Measurements from ENCODE around the gene SLC24A3.

Gene SLC24A3

GRCh38 chr20:19714579-19714840 is 502.1 kb downstream of the SLC24A3 start:
- no peak for DNase-seq (ENCODE audit: low spot score)

DNA sequence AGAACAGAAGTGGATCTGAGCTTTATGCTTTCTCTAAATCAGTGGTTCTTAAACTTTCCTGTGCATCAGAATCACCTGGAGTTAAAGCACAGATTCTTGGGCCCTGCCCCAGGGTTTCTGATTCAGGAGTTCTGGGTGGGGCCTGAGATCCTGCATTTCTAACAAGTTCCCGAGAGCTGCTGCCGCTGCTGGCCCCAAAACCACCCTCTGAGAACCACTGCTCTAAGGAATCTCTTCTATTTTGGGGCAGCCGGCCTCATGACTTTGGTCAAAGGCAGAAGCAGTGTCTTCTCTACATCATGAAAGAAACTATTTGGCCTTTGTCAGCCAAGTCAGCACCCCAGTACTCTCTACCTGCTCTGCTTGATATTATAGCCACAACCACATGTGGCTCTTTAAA is 503.5 kb downstream of the SLC24A3 start:
- no peak for DNase-seq (ENCODE audit: low spot score)

DNA sequence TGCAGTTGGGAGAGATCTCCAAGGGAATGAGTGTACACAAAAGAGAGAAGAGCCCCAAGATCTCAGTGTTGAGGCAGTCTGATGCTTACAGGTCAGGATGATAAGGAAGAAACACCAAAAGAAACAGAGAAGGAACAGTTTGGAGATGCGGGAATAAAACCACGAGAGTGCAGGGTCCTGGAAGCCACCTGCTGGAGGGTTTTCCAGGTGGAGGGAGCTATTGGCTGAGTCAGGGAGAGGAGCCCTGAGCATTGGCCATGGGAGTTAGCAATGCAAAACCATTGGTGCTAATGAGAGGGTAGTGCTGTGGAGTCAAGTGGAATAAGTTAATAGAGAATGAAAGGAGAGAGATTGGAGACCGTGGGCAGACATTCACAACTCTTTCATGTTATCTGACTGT is 506.4 kb downstream of the SLC24A3 start:
- no peak for DNase-seq (ENCODE audit: low spot score)

DNA sequence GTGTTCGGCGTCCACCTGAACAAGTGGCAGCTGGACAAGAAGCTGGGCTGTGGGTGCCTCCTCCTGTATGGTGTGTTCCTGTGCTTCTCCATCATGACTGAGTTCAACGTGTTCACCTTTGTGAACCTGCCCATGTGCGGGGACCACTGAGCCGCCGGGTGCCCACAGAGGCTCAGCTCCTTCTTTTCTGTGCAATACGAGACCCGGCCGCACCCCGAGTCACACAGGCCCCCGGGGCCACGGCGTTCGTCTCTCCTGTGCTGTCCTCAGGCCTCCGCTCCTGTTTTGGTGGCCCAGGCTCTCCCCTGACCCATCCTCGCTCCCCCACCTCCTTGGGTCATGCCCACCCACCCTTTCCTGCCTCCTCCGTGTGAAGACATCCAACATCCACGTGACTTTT is 508.5 kb downstream of the SLC24A3 start:
- no peak for DNase-seq (ENCODE audit: low spot score)

DNA sequence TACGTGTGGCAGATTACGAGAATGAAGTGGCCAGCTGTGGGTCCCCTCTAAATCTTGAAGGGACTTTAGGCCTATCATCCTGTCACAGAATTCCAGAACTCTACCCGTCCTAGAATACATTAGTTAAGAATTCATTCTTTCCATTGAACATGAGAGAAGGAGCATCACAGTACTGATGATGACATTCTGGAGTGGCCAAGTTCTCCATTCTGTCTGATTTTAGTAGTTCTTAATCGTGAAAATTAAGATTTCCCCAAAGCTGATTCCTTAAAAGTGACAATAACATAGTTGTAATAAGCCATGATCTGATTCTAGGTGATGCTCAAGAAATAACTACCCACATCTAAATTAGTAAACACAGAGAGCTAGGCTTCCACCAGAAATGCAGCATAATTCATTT is 510.6 kb downstream of the SLC24A3 start:
- DNase-seq (ENCODE audit: low spot score) = no peak

GRCh38 chr20:19723813-19724430 is 511.5 kb downstream of the SLC24A3 start:
- peak; percentile 22 for DNase-seq (ENCODE audit: low spot score)

GRCh38 chr20:19725373-19725772 is 512.9 kb downstream of the SLC24A3 start:
- DNase-seq (ENCODE audit: low spot score) = no peak

- DNase-seq (ENCODE audit: low spot score) = no peak
Observed at GRCh38 chr20:19725814-19726525, 513.5 kb downstream of the SLC24A3 start.

DNA sequence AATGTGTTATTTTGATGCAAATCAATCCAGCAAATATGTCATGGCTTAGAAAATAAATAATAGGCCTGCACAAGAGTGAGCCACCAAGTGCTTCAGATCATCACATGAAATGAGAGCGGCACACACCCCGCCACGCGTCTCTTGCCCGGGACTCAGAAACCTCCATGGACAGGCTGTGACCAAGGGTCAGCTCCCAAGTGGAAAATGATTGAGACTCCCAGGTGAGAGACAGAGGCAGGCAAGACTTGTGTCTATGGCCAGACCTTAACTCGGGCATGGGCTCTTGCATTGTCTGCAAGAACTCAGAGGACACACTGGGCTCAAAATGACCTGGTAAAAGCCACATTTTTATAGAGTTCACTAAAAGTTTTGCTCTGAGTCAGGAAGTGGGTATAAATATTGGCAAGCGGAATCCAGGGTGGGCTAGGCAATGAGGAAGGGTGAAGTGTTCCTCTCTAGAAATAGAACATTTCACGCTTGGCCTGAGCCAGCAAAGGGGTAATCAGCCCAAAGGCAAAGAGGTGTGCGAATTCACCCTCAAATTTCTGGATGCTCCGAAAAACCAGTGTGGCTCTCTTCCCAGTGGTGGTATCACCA is 514.9 kb downstream of the SLC24A3 start:
- DNase-seq (ENCODE audit: low spot score) = peak; percentile 17

DNA sequence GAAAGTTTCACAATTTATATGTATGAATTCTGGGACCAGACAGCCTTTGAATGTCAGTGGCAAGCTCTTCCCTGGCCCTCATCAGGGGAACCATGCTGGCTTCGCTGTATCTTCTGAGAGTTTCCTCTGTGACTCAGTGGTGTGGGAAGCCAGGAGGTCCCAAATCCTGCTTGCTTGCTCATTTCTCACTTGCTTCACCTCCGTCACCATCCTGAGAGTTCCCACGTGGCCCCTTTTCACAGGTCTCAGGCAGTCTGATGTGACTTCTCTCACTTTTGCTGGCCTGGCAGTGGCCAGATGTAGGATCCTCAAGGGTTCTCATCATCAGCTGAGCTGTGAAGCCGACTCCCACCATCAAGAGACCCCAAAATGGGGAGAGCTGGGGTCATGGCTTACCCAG is 517.2 kb downstream of the SLC24A3 start:
- peak; percentile 8 for DNase-seq (ENCODE audit: low spot score)

DNA sequence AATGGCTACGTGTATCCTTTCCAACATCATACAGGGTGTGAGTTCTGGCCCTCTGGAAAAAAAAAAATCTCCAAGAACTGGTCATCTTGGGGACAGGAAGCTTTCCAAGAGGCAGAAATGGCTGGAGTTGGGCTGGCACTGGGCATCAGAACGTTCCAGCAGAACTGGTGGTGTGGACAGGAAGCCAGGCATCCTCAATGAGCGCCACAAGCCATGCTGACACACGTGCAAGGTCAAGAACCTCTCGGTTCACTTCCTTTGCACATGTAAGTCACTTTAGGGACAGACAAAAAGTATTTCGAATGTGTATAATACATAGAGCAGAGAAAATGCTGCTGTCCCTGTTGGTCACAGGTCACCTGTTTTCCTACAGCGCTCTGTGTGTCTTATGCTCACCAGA is 518.3 kb downstream of the SLC24A3 start:
- peak; percentile 20 for DNase-seq (ENCODE audit: low spot score)

- peak; percentile 9 for DNase-seq (ENCODE audit: low spot score)
Observed at GRCh38 chr20:19734811-19735210, 522.4 kb downstream of the SLC24A3 start.

DNA sequence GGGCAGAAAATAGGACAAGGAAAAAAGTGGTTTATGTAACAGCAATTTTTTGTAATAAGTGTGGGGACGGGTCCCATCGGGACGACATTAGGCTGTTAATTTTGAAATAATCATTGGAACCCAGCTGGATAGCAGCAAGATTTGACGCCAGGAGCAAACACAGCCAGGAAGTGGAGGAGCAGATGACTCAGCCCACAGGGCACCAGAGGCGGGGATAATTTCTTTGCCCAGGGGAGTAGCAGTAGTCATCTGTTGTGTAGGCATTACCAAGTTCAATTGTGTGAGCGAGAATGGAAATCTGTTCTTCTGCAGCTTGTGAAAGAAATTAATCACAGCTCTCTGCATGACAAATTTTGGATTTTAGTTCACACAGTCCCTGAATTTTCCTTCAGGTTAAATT is 523.0 kb downstream of the SLC24A3 start:
- peak; percentile 29 for DNase-seq (ENCODE audit: low spot score)

DNA sequence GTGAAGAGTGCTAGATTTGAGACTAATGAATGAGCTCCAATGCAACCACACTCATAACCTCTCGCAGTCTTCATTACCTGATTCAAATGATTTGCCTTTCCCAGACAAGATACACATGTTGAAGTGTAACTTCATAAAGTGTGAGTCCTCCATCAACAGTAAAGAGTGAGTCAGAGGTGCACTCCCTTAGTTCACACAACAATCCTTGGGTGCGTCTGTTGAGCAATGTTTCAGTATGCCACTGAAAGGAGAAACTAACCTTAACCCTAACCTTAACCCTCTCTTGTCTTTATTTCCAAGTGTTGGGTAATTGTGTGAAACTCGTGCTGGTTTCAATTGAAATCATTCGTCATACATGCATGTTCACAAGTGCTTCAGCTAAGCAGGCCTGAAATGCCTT is 524.6 kb downstream of the SLC24A3 start:
- peak; percentile 16 for DNase-seq (ENCODE audit: low spot score)

GRCh38 chr20:19738951-19739350 is 526.5 kb downstream of the SLC24A3 start:
- DNase-seq (ENCODE audit: low spot score) = no peak

GRCh38 chr20:19739351-19739750 is 526.9 kb downstream of the SLC24A3 start:
- DNase-seq (ENCODE audit: low spot score) = no peak

DNA sequence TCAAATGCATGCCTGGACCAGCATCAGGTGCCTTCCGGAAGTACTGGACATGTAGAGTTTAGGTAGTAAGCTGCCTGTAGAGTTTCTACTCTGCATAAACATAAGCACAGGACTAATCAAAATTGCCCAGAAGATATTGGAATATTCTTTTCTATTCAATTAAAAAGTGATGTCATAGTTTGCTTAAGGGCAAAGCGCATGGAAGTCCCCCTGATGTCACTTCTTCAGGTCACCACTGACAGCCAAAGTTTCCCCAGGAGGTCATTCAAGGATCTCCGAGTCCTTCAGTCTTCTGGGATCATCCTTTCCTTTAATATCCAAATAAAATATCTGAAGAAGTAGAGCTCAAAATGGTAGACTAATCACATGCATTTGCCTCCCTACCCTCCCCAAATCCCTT is 528.1 kb downstream of the SLC24A3 start:
- no peak for DNase-seq (ENCODE audit: low spot score)

DNA sequence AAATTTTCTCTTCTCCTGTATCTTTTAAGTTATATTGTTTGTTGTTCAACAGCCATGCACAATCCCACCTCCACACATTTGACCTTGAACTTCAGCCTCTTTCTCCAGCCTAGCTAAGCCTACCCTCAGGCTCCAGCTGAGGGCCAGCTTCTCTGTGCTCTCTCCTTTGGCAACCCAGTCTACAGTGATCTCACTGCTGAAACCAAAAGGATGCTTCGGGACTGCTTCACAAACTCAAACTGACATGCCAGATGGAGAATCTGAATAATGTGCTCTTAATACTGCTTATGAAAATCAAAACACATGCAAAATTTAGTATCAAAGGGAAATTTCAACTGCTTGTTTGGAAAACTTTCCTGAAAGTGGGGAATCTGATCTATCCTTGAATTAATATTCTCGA is 529.5 kb downstream of the SLC24A3 start:
- DNase-seq (ENCODE audit: low spot score) = peak; percentile 6

DNA sequence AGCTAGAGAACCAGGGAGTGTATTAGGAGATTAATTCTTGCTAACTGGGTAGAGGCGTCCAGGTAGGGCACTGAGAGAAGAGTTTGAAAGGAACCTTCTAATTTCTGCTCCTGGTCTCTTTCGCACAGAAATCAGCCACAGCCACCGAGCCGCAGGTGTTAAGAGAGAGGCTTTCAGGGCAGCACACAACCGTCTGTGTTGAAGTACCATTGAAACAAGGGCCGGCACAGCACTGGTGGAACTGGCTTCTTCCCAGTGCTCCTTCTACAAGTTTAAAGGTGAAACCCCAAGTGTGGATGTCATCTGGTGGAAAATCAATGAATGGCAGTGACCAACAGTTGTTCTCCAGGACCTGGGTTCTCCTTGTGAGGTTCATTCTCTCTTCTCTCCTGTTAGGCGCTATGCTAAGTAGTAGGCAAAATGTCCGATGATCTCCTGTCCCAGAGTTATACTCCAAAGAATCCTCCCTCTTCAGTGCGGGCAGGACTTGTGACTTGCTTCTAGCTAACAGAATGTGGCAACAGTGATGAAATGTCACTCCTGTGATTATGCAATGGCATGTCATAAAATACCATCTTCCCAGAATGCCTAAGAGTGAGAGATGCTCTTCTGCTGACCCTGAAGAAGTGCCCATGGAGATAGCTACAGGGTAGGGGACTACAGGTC is 530.7 kb downstream of the SLC24A3 start:
- DNase-seq (ENCODE audit: low spot score) = no peak

DNA sequence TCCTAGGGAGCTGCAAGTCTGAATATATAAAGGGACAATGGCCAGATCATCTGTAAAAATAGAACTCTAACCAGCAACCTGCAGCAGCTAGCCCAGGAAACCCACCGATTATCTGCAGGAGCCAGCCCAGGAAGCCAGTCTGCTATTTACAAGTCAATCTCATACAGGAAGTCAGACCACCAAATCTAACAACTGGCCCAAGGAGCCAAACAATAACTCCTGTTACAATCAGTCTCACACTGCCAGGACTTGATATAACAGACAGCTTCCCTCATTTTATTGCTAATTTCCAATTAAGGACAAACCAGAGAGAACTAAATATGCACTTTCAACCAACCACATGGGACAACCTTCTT is 531.2 kb downstream of the SLC24A3 start:
- no peak for DNase-seq (ENCODE audit: low spot score)

DNA sequence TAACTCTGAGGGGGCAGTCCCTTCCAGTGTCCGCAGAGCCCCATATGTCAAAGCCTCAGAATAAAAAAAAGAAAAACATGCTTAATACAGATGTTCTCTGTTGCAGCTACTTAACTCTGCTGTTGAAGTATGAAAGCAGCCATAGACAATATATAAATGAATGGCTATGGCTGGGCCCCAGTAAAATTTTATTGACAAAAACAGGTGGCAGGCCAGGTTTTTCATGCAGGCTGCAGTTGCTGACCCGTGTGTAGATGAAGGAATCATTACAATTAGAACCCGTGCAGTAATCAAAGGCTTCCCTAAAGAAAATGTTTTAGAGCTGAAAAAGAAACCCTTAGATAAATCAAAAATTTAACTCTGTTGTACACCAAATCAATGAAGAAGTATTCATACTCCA is 532.7 kb downstream of the SLC24A3 start:
- DNase-seq (ENCODE audit: low spot score) = no peak

DNA sequence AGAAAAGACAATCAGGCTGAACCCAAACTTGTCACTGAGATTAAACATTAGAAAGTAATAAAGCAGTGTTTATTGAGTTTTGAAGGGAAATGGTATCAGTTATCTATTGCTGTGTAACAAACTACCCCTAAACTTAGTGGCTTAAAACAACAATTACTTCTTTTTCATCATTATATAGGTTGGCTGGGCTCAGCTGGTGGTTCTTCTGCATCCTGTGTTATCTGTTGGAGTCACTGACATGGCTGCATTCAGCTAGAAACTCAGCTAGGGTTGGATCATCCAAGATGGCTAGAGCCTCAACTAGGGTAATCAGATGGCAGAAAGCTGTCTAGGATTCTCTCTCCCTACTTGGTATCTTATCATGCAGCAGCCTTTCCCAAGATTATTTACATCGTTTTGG is 533.1 kb downstream of the SLC24A3 start:
- no peak for DNase-seq (ENCODE audit: low spot score)

GRCh38 chr20:19746396-19746795 is 534.0 kb downstream of the SLC24A3 start:
- no peak for DNase-seq (ENCODE audit: low spot score)
